Neural cell (in vitro differentiated cells): ENCODE results near the gene ST3GAL4. TPM values are rescaled to one million over a fixed set of nuclear protein-coding genes. Genes with fewer than 3 reads are reported as not detected.
"Not testable (repeated sequence)": the region's sequence is repeated elsewhere in the genome, so short reads cannot be mapped to it uniquely, and the experiment has no call there.

ENCODE experiments used
- H2AFZ ChIP-seq: fragments of 200-600, 300-800 bp; sonication (generic), shearing (Covaris generic); 2 replicates; pipeline ENCODE4 v1.6.0; 2014; ENCODE audit warnings: low read depth, mild to moderate bottlenecking, antibody characterized with exemption, low read length, moderate library complexity
- H3F3A ChIP-seq: fragments of 200-600 bp; shearing (Covaris generic); 2 replicates; pipeline ENCODE4 v1.6.1; 2016; ENCODE audit warnings: mild to moderate bottlenecking, moderate library complexity, mixed read lengths, antibody characterized with exemption, low read length; ENCODE audit not compliant: insufficient read depth, poor library complexity, severe bottlenecking
- H3K27ac ChIP-seq: fragments of 200-600, 300-800 bp; sonication (generic), shearing (Covaris generic); 2 replicates; pipeline ENCODE4 v1.5.1; 2014; ENCODE audit warnings: mild to moderate bottlenecking, low read length, moderate library complexity
- H3K27me3 ChIP-seq: fragments of 300-800, 200-600 bp; sonication (generic), shearing (Covaris generic); 2 replicates; pipeline ENCODE4 v1.6.0; 2014; ENCODE audit warnings: mild to moderate bottlenecking, low read depth, low read length, moderate library complexity; ENCODE audit not compliant: insufficient read depth
- H3K36me3 ChIP-seq: fragments of 300-800, 200-600 bp; sonication (generic), shearing (Covaris generic); 2 replicates; pipeline ENCODE4 v1.5.1; 2014; ENCODE audit warnings: mild to moderate bottlenecking, antibody characterized with exemption, low read length, moderate library complexity; ENCODE audit not compliant: insufficient read depth
- H3K4me2 ChIP-seq: fragments of 300-800, 200-600 bp; sonication (generic), shearing (Covaris generic); 2 replicates; pipeline ENCODE4 v1.6.0; 2014; ENCODE audit warnings: mild to moderate bottlenecking, low read length
- H3K4me3 ChIP-seq: fragments of 300-800, 200-600 bp; sonication (generic), shearing (Covaris generic); 2 replicates; pipeline ENCODE4 v1.5.1; 2014; ENCODE audit warnings: mild to moderate bottlenecking, low read length, moderate library complexity
- H3K79me2 ChIP-seq: fragments of 200-600 bp; shearing (Covaris generic); replicated peaks from 2 replicates; pipeline ENCODE4 v1.6.0; 2014; ENCODE audit warnings: mild to moderate bottlenecking, low read length, moderate library complexity; ENCODE audit not compliant: insufficient read depth
- H3K9ac ChIP-seq: fragments of 300-800, 200-600 bp; sonication (generic), shearing (Covaris generic); 2 replicates; pipeline ENCODE4 v1.6.1; 2016; ENCODE audit warnings: mild to moderate bottlenecking, low read length, mixed read lengths
- H3K9me2 ChIP-seq: fragments of 200-600 bp; shearing (Covaris generic); 2 replicates; pipeline ENCODE4 v1.6.1; 2016; ENCODE audit warnings: mild to moderate bottlenecking, low read length, mixed read lengths; ENCODE audit not compliant: insufficient read depth
- H3K9me3 ChIP-seq: fragments of 200-600, 300-800 bp; sonication (generic), shearing (Covaris generic); 2 replicates; pipeline ENCODE4 v1.6.1; 2016; ENCODE audit warnings: mild to moderate bottlenecking, mixed run types, low read length, moderate library complexity, mixed read lengths
- H4K20me1 ChIP-seq: fragments of 200-600 bp; shearing (Covaris generic); 2 replicates; pipeline ENCODE4 v1.6.1; 2016; ENCODE audit warnings: mild to moderate bottlenecking, mixed run types; ENCODE audit not compliant: insufficient read depth
- CTCF ChIP-seq: fragments of 450-650 bp; IDR thresholded peaks from 2 replicates; pipeline ENCODE4 v1.5.1; 2014; ENCODE audit warnings: antibody characterized with exemption, mild to moderate bottlenecking, moderate library complexity; ENCODE audit not compliant: poor library complexity, severe bottlenecking
- EP300 ChIP-seq: fragments of 450-650 bp; conservative IDR thresholded peaks from 2 replicates; pipeline ENCODE4 v1.6.1; 2014; ENCODE audit warnings: antibody characterized with exemption, mild to moderate bottlenecking, moderate library complexity; ENCODE audit not compliant: poor library complexity, severe bottlenecking
- EZH2 ChIP-seq: fragments of 200-600, 300-800 bp; shearing (Covaris generic), sonication (generic); IDR thresholded peaks from 2 replicates; pipeline ENCODE4 v1.6.1; 2014; ENCODE audit warnings: antibody characterized with exemption, low read length, borderline replicate concordance, mild to moderate bottlenecking; ENCODE audit not compliant: insufficient read depth, poor library complexity, severe bottlenecking
- MXI1 ChIP-seq: fragments of 450-650 bp; conservative IDR thresholded peaks from 2 replicates; pipeline ENCODE4 v1.6.1; 2014; ENCODE audit warnings: antibody characterized with exemption, mild to moderate bottlenecking; ENCODE audit not compliant: poor library complexity, severe bottlenecking
- POLR2AphosphoS5 ChIP-seq: IDR thresholded peaks from 2 replicates; pipeline ENCODE4 v1.6.1; 2012
- RAD21 ChIP-seq: fragments of 450-650 bp; conservative IDR thresholded peaks from 2 replicates; pipeline ENCODE4 v1.6.1; 2014; ENCODE audit warnings: antibody characterized with exemption, mild to moderate bottlenecking, moderate library complexity
- REST ChIP-seq: IDR thresholded peaks from 2 replicates; pipeline ENCODE4 v1.6.1; 2012; ENCODE audit warnings: borderline replicate concordance
- SMC3 ChIP-seq: fragments of 450-650 bp; conservative IDR thresholded peaks from 2 replicates; pipeline ENCODE4 v1.6.1; 2014; ENCODE audit warnings: antibody characterized with exemption, mild to moderate bottlenecking, moderate library complexity; ENCODE audit not compliant: poor library complexity
- TAF1 ChIP-seq: IDR thresholded peaks from 2 replicates; pipeline ENCODE4 v1.6.1; 2012; ENCODE audit warnings: low read depth
- polyA plus RNA-seq: library from polyadenylated mRNA; depleted of rRNA; stranded (reverse); fragments of >200 nt; gene quantifications from 2 replicates; pipeline ENCODE4 v1.2.3, GENCODE V29; 2014

The ST3GAL4 gene
- polyA plus RNA-seq, 1 donor from 2014 or later, result 46.1 TPM

GRCh38 chr11:126380909-126381308 lies 25.4 kb downstream of the ST3GAL4 start:
- no peaks in the 10 kb centered on the region for H3K36me3 ChIP-seq
- TF ChIP-seq EP300 (no peak), SMC3 (no peak), TAF1 (no peak), POLR2AphosphoS5 (no peak), CTCF (no peak), RAD21 (no peak), EZH2 (no peak), REST (no peak), MXI1 (no peak)

DNA sequence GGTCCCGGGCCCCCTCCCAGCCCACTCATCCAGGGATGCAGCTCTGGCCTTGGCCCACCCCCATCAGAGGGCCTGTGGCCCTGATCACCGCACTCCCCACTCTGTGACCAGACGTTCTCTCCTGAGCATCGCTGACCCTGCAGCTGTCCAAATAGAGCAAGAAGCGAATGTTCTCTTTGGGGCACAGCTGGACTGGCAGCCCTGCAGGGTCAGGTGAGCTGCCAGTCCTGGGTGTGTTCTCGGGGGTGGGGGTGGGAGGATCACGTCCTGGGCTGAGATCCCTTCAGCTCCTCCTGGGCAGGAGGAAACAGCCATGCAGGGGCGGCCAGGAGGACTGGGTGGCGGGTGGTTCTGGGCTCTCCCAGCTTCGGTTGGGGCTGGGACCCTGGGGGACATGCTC lies 26.5 kb downstream of the ST3GAL4 start:
- H3K4me3 ChIP-seq, H3K79me2 ChIP-seq, H3K9me3 ChIP-seq, H2AFZ ChIP-seq, H3K9ac ChIP-seq, H3K9me2 ChIP-seq, H3K4me2 ChIP-seq, H3K27ac ChIP-seq, H3K36me3 ChIP-seq, H4K20me1 ChIP-seq, H3F3A ChIP-seq, H3K27me3 ChIP-seq: not testable (repeated sequence)

More at GRCh38 chr11:126380909-126381308, 25.4 kb downstream of the ST3GAL4 start:
- Histone ChIP-seq H3K27ac (no peak overlapping the region), H3K4me2 (no peak overlapping the region), H3K27me3 (no peaks in the 10 kb centered on the region), H3K4me3 (no peak overlapping the region), H3K79me2 (no peaks in the 10 kb centered on the region), H2AFZ (no peak overlapping the region), H4K20me1 (no peaks in the 10 kb centered on the region), H3F3A (no peaks in the 10 kb centered on the region), H3K9ac (no peak overlapping the region), H3K9me3 (no peaks in the 10 kb centered on the region), H3K9me2 (no peaks in the 10 kb centered on the region)

DNA sequence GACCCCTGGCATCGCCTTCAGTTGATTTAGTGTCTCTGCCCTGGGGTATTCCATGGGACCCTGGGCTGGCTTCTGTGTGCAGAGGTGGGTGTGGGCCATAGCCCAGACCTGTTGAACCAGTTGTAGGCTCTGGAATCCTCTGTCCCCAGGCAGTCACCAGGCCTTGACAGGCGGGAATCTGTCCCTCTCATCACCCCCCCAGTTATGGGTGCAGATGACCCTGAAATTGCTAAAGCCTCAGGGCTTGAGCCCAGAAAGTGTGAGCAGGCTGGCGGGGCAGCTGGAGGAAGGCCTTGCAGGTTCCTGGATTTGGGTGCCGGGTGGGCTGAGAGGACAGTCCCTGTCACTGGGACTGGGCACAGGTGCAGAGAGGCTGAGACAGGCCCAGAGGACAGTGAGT lies 27.2 kb downstream of the ST3GAL4 start:
- not testable (repeated sequence) for H4K20me1 ChIP-seq, H3K9me3 ChIP-seq, H3K4me3 ChIP-seq, H3K36me3 ChIP-seq, H3F3A ChIP-seq, H3K4me2 ChIP-seq, H3K79me2 ChIP-seq, H3K9me2 ChIP-seq, H3K27me3 ChIP-seq, H3K27ac ChIP-seq, H3K9ac ChIP-seq, H2AFZ ChIP-seq
